GM19351 (cell line): ENCODE data around the gene CHPF2.

Source experiments
- ATAC-seq: cut with Tn5 transposase; IDR thresholded peaks from one replicate; pipeline ENCODE4 v1.9.1; 2021; ENCODE audit warnings: mild to moderate bottlenecking, moderate library complexity; ENCODE audit not compliant: unreplicated experiment

The CHPF2 gene

DNA sequence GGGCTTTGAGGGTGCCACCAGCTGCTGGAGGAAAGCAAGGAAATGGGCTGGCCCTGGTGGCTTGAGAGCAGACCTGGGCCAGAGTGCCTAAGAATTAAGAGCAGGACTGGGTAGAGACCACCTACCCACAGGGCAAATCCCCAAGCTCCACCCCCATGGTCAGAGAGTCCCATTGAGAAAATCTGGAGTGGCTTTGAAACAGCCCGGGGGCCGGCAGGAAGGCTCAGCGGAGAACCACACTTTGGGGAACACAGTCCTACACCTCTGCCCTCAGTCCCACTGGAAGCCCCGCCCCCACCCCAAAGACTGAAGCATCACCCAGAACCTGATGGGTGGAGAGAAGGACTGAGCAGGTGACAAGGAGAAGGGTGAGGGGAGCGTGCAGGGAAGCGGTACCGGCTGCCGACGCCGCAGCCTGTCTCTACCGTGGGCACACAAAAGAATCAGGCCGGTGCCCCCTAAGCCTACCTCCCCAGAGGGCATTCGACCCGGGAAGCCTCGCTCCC lies 12.6 kb downstream of the CHPF2 start:
- no peak for ATAC-seq

DNA sequence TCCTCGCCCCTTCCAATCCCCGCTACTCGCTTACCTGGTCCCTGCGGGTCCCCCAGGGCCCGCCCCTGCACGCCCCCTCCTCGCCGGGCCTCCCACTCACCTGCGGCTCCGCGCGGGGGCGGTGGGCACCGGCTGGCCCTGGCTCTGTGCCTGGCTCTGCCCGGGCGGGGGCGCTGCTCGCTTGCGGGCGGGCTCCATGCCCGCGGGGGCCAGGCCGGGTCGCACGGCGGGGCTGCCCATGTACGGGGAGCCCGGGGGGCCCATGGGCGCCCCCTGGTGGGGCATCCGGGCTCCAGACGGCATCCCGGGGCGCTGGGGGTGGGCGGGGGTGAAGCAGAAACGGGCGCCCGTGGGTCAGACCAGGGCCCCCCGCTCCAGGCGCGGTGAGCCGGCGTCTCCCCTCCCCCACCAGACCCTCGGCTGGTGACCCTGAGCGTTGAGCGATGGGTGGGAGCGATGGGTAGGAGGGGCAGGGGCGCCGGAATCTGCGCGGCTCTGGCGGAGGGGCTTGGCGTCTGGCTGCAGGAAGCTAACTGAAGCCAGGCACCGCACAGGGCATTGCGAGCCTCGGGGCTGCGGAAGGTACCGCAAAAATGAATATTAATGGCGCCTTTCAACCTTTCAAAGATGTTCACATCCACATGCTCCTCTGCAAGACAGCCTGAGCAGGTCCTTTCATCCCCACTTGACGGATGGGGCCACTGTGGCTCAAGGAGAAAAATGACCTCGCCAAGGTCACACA lies 13.2 kb downstream of the CHPF2 start:
- ATAC-seq: peak; percentile 51

DNA sequence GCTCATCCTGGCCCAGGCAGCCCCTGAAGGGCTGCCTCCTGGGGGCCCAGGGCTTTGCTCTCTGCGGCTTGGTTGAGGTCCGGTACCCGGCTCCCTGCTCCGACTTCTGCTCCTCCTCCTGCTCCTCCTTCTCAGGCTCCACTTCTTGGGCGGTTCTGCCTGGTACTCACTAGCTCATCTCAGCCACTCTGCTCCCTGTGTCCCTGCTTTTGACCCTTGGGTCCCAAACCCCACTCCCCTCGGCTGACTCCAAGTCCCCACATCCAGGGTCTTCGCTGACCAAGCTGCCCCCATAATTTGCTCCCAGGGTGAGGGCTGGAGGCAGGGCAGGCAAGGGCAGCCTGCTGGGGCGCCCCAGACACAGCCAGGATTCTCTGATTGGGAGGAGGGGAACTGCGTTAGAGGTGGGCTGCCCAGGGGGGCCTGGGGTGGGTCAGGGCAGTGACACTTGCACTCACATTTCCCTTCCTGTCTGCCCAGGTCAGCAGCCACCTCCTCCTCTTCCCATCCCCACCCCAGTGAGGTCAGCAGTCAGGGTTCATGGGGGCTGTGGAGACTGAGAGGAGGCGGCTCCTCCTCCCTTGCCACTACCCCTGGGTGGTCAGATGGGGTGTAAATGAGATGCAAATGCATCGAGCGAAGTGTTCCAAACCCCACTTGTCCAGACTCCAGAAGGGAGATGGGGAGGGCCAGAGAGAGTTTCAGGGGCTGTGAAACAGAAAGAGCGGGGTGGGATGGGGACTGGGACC lies 14.0 kb downstream of the CHPF2 start:
- no peak for ATAC-seq

DNA sequence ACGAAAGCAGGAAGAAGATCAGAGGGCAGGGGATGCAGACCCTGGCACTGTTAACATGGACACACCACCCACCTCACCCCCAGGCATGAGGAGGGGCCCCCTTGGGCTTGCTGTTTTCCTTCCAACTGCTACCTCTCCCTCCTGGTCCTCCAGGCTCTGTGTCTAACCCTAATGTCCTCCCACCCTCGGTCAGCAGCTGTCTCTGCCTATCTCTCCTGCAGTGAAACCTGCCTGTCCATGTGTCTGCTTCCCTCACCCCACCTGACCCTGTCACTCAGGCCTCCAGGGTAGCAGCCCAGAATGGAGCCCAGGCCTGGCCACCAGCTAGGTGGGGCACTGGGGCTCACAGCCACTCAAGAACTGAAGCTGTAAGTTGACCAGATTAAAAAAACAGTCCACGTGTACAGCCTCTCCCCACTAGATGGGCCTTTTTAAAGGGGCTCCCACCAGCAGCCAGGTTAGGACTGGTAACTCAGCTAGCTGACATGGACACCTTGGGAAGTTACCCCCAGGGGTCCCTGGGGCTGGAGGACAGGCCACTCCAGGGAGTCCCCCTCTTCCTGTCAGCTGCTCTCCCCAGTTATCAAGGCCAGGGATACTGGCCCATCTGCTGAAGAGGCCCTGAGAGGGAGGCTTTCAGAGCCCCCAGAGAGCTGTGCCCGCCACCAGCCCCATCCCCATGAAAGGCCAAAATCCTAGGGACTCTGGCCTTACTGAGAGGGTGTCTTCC lies 14.7 kb downstream of the CHPF2 start:
- ATAC-seq: no peak

DNA sequence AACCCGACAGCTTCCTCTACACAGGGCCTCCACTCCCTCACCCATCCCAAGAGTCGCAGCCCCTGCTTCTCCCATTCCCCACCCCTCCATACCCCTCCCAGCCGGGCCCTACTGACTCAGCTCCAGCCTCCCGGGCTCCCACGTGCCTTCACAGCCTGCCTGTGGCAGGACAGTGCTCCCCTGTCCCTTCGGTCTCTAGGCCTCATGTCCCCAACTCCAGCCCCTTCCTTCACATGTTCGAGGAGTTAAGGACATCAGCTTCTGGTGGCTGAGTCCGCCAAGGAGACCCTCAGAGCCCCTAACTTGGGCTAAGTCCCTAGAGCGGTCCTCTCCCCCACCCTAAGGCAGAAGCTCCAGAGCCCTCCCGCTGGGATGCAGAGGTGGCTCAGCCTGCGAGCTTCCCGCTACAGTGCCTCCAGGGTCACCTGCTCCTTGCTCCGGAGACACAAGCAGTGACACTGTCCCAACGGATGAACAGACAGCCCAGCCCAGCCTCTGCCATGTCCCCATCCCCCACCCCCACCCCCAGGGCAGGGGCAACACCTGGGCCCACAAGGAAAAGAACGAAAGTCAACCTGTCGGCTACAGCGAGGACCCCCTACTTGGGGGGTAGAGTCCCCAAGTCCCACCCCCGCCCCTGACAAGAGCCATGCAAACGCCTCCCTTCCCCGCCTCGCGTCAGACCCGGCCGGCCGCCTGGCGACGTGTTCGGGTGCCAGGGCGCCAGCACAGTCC lies 15.5 kb downstream of the CHPF2 start:
- ATAC-seq: no peak

DNA sequence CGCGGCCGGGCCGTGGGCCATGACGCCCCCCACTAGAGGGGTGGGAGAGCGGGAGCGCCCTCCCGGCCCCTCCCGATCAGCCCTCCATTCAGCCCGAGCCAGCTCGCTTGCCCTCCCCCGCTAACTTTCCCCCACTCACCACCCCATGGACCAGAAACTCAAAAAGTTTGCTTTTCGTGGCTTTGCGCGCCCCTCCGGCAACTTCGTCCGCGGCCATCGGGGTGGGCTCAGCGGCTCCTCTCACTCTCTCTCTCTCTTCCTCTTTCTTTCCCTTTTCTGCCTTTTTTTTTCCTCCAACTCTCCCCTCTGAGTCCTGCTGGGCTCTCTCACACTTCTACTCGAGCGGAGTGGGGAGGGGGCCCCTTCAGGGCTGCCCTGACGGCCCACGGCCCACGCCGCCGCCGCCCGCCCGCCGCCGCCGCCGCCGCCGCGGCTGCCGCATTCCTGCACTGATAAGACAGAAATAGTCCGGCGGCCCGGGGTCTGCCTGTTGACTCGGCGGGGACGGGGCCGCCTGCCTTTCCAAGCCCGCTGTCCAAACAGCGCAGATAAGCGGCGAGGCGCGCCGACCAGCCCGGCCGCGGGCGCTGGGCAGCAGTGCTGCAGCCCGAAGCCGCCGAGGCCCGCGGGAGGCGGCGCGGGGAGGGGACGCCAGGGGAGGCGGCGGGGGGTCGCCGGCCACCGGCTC lies 16.2 kb downstream of the CHPF2 start, which contains the start of gene SMARCD3:
Gene SMARCD3, minus strand, starts transcription at position 349 of the 688 bp plus-strand sequence. Its CDS starts 132 bp downstream, at position 217.
- ATAC-seq: no peak

DNA sequence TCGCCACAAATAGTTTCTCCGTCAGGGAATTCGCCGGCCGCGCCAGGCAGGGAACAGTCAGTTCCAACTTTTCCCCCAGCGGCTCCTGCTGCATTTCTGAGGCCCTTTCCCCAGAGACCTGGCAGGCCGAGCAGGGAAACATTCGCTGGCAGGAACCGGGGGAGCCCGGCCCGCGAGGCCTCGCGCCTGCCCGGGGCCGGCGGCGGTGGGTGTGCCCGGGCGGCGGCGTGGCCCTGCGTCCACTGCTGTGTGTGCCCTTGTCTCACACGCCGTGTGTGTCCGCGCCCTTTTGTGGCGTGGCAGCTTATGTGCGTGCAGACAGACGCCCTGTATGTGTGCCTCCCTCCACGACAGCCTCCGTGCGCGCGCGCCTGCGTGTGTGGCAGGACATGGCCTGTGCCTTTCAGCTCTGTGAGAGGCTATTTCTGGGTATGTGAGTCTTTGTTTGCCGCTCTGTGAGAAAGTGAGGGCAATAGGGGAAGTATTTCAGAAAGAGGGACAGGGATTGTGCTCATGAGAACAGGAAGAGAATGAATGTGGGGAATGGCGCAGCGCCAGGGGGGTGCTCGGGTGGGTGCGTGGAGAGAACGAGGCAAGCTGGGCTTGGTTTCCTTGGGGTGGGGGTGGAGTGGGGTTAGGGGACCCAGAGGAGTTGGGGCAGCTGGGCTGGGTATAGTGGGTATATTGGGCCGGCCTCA lies 16.9 kb downstream of the CHPF2 start:
- ATAC-seq: no peak

DNA sequence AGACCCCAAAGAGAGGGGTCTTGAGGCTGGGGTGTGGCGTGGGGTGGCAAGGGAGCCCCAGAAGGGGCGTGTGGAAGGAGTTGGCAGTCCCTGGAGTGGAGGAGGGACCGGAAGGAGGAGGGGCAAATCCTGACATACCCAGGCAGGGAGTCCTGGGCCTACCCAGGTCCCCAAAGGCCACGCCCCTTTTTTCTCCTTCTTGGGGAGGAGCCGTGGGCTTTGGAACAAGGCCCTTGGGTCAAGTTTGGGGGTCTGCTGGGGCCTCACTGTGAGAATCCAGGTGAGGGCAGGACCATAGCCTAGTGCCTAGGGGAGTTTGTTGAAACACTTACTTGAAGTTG lies 17.4 kb downstream of the CHPF2 start:
- ATAC-seq: no peak

DNA sequence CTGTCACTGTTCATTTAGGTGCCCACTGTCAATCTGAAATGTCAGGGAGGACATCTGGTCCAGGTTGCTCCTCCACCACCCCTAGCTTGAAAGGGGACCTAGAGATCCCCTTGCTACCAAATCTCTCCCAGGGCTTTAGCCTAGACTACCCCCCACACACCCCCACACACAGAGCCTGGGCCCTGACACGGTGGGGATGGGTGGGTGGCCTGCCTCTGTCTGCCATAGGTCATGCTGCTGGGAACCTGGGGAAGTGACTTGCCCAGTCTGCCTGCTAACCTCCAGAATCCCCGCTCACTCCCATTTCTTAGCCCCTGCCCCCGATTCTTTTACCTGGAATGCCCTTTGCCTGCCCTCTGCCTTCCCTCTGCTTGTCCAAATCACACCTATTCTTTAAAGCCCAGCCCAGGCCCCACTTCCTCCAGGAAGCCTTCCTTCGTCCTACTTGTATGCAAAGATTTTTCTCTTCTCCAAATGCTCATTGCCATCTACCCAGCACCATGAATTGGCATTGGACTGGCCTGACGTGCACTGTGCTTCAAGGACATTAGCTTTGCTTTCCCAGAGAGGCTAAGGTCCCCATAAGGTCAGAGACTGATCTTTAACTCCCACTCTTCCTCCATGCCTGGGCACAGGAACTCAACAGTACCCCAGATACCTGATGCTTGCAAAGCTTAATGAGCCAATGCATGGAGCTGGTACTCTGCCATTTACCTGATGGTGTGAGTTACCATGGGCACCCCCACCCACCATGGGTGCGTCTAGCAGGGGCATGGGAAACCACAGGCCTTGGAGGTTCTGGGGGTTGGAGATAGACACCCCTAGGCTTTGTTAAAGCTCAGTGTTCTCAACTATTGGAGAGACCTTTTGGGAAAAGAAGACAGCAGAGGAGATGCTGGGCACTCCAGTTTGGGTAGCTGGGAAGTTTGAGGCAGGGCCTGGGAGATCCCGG lies 18.2 kb downstream of the CHPF2 start:
- no peak for ATAC-seq

DNA sequence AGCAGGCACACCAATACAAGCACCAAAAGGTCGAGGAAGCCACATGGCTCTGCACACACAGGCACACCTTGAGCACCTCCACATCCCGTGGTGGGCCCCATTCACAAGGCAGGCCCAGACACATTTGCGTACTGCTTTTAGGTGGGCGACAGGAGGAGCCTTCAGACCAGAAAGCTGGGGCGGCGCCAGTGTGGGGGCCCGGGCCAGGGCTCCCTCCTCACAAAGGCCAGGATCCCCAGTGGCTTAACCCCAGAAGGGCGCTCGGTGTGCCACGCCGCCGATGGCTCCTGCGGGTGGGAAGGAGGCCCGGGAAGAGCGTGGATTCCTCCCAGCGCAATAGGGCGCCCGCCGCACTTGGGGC lies 19.0 kb downstream of the CHPF2 start:
- no peak for ATAC-seq

DNA sequence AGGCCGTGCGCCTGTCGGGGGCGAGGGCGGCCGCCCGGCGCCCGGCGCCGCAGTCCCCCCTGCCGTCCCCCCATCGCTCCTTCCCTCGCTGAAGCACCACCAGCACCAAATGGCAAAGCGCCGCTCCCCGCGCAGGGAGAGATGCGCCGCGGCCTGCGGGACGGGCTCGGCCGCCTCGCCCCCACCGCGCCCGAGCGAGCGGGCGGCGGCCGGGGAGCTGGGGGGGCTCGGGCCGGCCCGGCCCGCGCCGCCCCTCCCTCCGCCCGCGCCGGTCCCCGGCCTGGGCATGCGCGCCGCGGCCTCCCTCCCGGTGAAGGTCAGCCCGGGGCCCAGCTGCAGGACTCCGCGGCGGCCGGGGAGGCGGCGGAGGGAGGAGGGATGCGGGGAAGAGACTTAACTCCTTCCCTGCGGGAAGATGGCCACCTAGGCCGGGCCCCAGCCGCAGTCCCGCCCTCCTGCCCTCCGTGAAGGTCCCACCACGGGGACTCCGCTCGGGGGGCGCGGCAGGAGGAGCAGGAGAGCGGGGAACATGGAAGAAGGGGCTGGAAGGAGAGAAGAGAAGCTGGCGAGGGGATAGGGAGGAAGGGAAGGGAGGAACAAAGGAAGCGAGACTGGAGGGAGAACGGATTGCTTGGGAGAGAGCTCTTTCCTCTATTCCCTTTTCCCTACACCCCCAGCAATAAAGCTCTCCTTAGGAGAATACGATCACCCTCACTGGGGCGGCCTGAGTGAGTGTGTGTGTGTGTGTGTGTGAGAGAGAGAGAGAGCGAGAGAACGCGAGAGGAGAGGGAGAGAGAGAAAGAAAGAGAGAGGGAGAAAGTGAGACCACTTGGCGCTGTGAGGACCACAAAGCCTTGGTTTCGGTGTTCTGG lies 19.6 kb downstream of the CHPF2 start:
- ATAC-seq: no peak

DNA sequence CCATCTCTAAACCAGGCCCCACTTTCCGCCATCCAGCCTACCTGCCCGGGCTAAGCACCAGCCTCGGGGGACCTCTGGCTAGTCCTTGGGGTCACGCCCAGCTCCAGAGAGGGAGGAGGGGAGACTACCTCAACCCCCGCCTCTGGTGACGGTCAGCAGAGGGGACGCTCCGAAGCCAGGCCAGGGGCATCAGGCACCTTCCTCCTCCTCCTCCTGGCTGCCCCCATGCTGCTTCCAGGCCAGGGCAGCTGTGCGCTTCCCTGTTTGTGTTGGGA lies 20.2 kb downstream of the CHPF2 start:
- ATAC-seq: no peak

DNA sequence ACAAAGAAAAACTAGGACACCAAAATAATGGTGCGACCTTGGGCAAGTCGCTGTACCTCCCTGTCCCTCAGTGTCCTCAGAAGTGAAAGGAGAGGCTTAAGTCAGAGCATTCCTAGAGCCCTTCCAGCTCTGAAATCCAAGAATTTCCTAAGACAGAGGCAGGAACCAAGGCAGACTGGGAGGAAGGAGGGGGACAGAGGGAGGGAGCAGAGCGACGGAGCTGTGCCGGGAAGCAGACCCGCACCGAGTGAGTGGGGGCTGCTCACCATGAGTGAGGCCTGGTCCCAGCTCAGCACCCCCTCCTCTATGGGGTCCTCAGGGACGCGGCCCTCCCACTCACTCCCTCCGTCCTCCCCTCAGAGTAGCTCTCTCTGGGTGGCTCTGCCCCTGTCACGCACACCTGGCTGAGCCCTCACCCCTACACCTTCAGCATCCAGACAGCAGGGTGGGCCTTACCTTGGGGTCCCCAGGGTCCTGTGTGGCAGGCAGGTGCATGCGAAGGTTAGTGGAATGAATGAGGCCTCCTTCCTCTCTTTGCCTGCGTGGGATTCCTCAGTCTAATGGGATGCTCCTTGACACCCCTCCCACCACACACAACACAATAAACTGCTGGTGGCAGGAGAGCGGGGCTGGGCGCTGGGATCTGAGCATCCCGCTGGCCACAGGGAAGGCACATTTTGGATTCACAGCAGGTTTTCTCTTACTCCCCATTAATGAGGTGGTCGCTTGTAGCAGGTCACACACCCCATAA lies 20.9 kb downstream of the CHPF2 start:
- no peak for ATAC-seq

DNA sequence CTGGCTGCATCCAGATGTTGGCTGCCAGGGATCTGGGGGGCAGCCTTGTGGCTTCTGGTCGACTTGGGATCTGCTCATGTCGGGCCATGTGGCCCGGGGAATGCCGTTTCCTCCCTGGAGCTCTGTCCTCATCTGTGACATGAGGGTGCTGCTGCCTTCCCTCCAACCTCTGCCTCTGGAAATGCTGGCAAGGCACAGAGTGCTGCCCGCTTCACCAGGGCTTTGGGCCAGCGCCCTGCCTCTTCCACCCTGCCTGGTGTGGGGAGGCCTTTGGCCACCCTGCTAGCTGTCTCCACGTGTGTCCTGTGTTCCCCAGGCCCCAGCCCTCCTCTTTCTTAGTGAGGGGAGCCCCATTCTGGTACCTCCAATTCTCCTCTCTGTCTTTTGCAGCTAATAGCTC lies 22.0 kb downstream of the CHPF2 start:
- ATAC-seq: no peak

DNA sequence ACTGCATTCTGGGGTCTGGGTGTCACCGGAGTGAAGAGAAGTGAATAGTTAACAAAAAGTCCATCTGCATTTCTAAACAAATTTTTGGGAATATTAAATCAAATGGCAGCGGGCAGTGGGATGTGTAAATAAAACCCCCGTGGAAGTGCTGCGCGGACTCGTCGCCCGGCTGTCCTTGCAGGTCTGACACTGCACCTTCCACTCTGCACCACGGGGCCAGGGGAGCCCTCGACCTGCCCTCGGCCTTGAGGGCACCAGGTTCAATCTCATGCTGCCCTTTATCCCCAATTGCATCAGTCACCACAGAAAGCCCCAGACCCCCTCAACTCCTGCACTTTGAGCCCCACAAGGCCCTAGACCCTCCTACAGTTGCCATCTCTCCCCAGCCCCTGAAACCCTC lies 22.6 kb downstream of the CHPF2 start:
- ATAC-seq: no peak

DNA sequence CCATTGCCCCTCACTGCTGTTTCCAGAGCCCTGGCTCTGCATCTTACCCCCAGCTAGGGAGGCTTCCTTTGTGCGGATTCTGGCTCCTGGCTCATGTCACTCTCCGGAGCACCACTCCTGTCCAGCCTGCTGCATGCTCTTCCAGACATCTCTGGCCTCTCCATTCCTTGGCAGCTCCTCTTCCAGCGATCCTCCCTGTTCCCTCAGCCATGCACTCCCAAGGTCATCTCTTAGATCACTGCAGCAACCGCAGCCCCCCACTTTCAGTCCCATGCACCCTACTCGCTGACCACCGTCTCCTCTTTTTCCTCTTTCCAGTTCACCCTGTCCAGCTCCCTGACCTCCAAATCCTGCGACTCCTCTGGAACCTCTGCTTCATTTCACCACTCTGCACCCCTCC lies 23.1 kb downstream of the CHPF2 start:
- ATAC-seq: no peak

DNA sequence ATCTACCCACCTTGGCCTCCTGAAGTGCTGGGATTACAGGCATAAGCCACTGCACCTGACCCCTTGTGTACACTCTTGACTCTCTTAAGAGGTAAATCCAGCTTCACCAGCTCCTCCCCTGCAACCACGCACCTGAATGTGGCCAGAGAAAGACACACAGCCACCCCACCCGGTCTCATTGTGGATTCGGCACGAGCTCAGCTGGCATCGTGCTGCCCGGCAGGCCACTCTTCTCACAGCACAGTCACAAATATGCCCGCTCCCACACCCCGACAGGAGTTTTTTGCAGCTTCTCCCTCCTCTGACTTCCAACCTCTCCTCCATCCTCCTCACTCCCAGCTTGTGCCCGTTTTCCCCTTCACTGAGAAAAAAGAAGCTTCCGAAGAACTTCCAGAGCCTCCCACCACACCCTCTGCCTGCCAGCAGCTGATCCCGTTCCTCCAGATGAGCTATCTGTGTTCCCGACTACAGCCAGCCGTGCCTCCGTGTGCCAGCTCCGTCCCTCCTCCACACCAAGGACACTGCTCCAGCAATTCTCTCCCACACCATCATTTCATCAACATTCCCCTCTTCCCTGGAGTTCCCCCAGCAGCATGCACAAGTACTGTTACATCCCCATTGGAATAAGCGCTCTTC lies 24.2 kb downstream of the CHPF2 start:
- ATAC-seq: no peak
